Measurements from ENCODE around the gene WDR87.

WDR87 gene

DNA sequence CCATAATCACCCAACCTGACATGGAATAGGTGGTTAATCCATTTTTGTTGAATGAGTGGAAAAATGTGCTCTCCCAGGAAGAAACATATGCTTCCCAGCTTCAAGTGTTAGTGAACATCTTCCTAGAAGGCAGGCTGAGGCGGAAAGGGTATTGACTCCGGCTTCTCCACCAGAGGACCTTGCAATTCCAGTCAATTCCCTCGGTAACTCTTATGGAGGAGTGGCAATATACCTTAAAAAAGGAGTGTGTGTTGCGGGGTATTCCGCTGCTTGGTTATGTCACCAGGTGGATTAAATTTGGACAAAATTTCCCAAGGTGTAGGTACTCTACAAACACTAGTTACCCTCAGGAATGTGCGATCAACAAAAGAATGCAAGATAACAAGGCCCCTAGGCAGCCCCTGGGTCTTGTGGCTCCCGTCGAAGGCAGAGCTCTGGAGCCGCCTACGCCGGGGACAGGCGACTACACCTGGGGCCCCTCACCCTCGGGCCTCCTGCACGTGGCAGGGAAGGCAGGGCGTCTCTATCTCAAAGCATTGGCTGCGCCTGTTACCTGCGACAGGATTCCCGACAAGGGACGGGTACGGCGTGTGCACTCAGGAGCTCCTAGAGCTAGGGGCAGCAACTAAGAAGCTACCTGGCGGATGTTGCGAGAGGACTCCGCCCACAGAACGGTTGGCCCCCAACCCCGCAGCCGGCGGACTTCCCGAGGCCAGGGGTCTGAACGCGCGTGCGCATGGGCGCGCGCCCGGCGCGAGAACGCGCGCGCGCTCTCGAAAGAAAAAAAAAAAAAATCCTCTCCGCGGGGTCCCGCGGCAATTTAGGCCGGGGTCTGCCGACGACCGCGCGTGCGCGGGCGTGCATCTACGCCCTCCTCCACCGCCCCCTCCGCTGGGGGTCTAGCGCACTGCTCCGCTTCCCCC lies at the start of gene WDR87:
Gene WDR87, minus strand, starts transcription at position 649 of the 923 bp plus-strand sequence. CDS start 8,355 bp downstream, outside the sequence.
- DNase-seq, result no peak

- DNase-seq, result no peak
These were observed 49.6 kb upstream of the WDR87 start for GRCh38 chr19:37955986-37956385.

DNA sequence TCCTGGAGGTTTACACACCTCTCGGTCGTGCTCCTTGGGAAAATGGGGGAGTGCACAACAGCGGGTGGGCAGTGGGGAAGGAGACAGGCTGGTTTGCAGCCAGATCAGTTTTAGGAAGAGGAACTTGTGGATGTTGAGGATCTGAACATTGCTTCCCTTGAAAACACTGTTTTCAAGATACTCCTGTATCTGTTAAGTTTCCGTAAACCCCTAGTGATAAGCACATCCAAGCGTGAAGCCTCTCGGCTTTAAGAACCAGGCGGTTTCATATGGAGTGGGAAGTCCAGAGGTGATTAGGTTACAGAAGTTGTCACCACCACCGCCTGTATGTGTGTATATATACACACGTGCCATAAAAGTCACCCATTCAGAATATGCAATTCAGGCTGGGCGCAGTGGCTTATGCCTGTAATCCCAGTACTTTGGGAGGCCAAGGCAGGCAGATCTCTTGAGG lies 48.1 kb upstream of the WDR87 start:
- DNase-seq, result no peak

GRCh38 chr19:37953918-37954303 lies 47.5 kb upstream of the WDR87 start:
- DNase-seq, result no peak

GRCh38 chr19:37953171-37953917 lies 47.0 kb upstream of the WDR87 start:
- DNase-seq, result no peak

DNA sequence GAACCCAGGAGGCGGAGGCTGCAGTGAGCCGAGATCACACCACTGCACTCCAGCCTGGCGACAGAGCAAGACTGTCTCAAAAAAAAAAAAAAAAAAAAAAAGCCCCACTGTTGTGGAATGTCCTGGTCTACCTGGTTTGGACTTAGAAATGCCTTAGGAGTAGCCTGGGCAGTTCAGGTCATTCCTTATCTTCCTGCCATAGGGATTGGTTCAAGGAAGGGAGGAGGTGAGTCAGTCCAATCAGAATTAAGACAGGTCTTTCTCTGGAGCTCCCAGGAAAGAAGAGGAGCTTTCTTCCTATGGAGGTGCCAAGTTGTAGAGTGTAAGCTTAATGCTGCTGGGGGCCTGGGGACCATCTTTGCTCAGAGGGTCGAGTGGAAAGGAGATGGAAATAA lies 45.4 kb upstream of the WDR87 start:
- no peak for DNase-seq

DNA sequence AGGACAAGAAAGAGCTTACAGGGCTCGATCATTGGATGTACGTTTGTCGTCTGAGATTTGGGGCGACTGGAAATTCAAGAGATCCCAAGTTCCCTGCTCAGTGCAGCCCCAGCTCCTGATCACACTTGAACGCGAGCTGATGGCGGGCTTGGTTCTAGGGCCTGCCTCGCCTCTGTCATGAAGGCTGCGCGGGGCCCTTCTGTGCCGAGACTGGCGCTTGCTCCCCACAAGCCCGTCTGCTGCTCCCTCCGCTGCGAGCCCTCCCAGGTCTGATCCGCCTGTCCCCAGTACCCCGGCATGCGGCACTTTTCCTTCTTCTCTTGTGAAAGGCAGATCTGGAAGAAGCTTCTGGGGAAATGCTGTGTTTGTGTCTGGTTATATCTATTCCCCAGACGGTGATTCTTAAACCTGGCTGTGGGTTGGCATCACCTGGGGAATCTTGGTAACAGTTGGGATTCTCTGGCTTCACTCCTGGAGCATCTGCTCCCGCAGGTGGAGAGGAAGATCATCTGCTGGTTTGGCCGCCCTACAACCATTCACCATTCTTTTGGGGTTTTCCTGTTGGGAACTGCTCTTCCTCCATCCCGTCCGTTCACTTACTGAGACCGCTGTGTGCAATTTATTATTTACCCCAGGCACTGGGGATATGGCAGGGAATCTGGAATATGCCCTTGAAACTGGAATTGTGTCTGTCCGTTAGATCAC lies 44.2 kb upstream of the WDR87 start:
- DNase-seq, result no peak

- DNase-seq, result no peak
These were observed 42.0 kb upstream of the WDR87 start for GRCh38 chr19:37948362-37948761.

DNA sequence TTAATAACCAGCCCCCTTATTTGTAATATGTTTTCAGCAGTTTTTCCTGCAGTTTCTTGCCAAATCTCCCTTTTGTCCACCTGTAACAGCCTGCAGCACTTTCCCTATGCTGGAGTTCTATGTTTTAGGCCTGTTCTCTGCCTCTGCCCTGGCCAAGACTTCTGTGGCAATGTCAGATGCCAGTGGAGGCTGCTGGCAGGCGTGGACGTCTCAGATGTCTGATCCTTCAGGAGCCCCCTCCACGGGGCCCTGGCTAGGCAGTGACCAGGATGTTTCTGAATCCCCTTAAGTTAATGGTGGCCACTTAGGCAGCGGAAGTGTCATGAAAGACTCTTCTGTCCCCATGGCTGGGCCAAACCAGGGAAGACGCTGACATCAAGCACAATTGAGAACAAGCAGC lies 41.4 kb upstream of the WDR87 start:
- DNase-seq, result no peak

DNA sequence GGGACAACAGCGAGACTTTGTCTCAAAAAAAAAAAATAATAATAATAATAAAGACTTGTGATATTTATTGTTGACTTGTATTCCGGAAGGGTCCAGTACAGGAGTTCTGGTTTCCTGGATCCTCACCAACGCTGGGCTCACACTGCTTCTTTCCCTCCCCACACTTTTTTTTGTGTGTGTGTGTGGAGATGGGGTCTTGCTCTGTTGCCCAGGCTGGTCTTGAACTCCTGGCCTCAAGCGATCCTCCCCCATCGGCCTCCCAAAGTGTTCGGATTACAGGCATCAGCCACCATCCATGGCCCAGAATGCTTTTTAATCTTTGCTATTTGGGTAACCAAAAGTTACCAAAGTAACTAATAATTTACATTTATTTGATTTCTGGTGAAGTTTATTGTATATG lies 39.7 kb upstream of the WDR87 start:
- DNase-seq, result no peak

DNA sequence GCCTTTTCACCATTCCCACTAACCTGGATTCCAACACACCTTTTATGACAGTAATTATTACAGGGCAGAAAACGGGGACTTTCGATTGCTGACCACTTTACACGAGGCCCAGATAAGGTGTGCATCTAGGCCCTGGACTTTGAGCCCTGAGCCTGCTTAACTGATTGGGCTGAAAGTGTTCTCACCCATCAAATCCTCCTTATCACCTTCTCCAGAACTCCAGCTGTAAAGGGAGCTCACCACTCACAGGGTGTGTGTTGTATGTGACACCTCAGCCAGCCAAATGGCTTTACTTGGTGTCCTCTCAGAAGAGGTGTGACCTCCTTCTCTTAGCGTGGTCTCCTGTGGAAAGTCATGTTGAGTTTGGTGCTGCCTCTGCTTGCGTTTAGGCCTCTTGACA lies 37.1 kb upstream of the WDR87 start:
- no peak for DNase-seq

GRCh38 chr19:37942516-37942902 lies 36.1 kb upstream of the WDR87 start:
- no peak for DNase-seq

GRCh38 chr19:37941782-37942515 lies 35.6 kb upstream of the WDR87 start:
- DNase-seq, result no peak

GRCh38 chr19:37938353-37938752 lies 32.0 kb upstream of the WDR87 start:
- DNase-seq, result no peak

DNA sequence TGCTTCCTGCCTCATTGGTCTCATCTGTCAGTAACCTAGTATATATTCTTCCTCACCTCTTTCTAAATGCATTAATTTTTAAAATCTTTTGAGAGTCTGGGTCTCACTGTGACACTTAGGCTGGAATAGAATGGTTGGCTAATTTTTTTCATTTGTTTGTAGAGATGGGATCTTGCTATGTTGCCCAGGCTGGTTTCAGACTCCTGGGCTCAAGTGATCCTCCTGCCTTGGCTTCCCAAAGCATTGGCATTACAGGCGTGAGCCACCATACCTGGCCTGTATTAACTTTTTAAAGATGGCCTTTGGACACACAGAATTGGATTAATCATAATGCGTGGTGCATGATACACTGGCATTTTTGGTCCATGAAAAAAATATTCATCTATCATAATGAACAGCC lies 30.5 kb upstream of the WDR87 start:
- DNase-seq, result no peak

GRCh38 chr19:37936166-37936565 lies 29.8 kb upstream of the WDR87 start:
- no peak for DNase-seq

- no peak for DNase-seq
These were observed 28.9 kb upstream of the WDR87 start for GRCh38 chr19:37935341-37935740.

DNA sequence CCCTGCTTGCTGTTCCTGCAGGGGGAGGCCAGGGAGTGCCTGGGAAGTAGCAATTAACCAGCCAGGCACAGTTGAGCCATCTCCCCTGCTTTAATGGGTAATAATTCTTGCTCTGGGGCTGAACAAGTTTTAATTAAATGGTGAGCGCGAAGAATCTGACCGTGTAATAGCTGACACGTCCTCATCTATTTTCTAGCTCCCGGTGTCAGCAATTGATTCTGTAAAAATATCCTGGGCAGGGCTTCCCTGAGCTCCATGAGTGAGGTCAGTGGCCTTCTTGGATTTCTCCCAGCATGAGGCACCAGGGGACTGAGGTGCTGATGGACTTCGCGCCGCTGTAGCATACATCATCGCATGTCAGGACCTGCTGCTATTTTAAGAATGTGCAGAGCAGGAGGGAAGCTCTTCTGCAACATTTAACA lies 27.6 kb upstream of the WDR87 start:
- no peak for DNase-seq

GRCh38 chr19:37932985-37933936 lies 26.9 kb upstream of the WDR87 start:
- DNase-seq, result no peak

- DNase-seq, result no peak
These were observed 25.7 kb upstream of the WDR87 start for GRCh38 chr19:37931881-37932655.

- no peak for DNase-seq
These were observed 24.0 kb upstream of the WDR87 start for GRCh38 chr19:37930416-37930815.
